Measurements from ENCODE around the gene SERAC1. TPM values are rescaled to one million over a fixed set of nuclear protein-coding genes. Genes with fewer than 3 reads are reported as not detected.

The SERAC1 gene
- total RNA-seq, 2 donors from 2014 or later, result 6.2 to 9.4 TPM

DNA sequence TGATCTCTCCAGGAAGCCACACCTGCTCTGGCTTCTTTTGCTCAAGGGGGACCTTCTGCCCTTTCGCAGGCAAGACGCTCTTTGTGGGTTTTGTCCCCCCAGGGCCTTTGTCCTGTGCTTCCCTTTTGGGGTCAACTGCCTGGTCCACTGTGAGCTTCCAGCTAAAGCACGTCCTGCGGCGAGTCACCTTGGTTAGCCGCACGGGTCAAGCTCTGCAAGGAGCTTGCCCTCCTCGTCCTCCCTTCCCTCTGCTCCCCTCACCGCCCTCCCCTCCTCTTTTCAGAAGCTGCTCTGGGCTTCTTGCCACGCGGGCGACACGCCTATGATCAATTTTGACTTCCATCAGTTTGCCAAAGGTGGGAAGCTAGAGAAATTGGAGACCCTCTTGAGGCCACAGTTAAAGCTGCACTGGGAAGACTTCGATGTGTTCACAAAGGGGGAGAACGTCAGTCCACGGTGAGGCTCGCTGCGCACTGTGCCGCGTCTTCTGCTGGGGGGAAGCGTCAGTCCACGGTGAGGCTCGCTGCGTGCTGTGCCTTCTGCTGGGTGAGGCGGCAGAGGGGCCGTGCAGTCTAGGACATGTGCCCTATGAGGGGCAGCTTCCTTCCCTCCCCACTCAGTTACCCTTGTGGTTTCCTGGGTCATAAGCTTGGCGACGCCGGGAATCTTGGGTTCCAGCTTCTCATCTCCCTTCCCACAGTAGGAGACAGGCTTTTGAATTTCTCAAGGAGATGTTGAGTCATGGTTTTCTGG lies 106.2 kb downstream of the SERAC1 start:
- no peaks in the 10 kb centered on the region for H3K27me3 ChIP-seq
- H3K4me1 ChIP-seq, result peaks cover 5% of the 10 kb centered on the region
- intact Hi-C loops (cut with DNase I), result no loop called here
- no peak overlapping the region for H3K27ac ChIP-seq
- H3K36me3 ChIP-seq, result no peaks in the 10 kb centered on the region
- no peaks in the 10 kb centered on the region for H3K9me3 ChIP-seq
- no peak for DNase-seq
- no peak overlapping the region for H3K4me3 ChIP-seq
- H3K9ac ChIP-seq (ENCODE audit: low read depth in 2 of 2, low read length in 2 of 2), result no peak overlapping the region
- TF ChIP-seq, protein P1, sequence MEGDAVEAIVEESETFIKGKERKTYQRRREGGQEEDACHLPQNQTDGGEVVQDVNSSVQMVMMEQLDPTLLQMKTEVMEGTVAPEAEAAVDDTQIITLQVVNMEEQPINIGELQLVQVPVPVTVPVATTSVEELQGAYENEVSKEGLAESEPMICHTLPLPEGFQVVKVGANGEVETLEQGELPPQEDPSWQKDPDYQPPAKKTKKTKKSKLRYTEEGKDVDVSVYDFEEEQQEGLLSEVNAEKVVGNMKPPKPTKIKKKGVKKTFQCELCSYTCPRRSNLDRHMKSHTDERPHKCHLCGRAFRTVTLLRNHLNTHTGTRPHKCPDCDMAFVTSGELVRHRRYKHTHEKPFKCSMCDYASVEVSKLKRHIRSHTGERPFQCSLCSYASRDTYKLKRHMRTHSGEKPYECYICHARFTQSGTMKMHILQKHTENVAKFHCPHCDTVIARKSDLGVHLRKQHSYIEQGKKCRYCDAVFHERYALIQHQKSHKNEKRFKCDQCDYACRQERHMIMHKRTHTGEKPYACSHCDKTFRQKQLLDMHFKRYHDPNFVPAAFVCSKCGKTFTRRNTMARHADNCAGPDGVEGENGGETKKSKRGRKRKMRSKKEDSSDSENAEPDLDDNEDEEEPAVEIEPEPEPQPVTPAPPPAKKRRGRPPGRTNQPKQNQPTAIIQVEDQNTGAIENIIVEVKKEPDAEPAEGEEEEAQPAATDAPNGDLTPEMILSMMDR (IDR thresholded peaks at IDR 0.05), result no peak

GRCh38 chr6:158061361-158061708 lies 106.7 kb downstream of the SERAC1 start:
- no peak for DNase-seq
- intact Hi-C loops (cut with DNase I), result no loop called here
- Histone ChIP-seq H3K27me3 (no peaks in the 10 kb centered on the region), H3K27ac (no peak overlapping the region), H3K4me3 (no peak overlapping the region), H3K9ac (ENCODE audit: low read depth in 2 of 2, low read length in 2 of 2) (peak overlapping the region in 1 of 2 donors; percentile 14), H3K9me3 (no peaks in the 10 kb centered on the region), H3K4me1 (peaks cover 5% of the 10 kb centered on the region), H3K36me3 (no peaks in the 10 kb centered on the region)
- TF ChIP-seq, protein P1 (IDR thresholded peaks at IDR 0.05), result no peak

- TF ChIP-seq, protein P1 (IDR thresholded peaks at IDR 0.05), result no peak
- H3K4me1 ChIP-seq, result peaks cover 5% of the 10 kb centered on the region
- intact Hi-C loops (cut with DNase I), result no loop called here
Observed at GRCh38 chr6:158060455-158061360, 107.4 kb downstream of the SERAC1 start.

More at GRCh38 chr6:158060455-158061360, 107.4 kb downstream of the SERAC1 start:
- Histone ChIP-seq H3K27me3 (no peaks in the 10 kb centered on the region), H3K9ac (ENCODE audit: low read depth in 2 of 2, low read length in 2 of 2) (peak overlapping the region in 1 of 2 donors; percentile 76), H3K4me3 (no peak overlapping the region), H3K27ac (peak overlapping the region; percentile 74), H3K36me3 (no peaks in the 10 kb centered on the region), H3K9me3 (no peaks in the 10 kb centered on the region)
- DNase-seq, result peak; percentile 82

Other genes starting within 250 kb of the SERAC1 start
- 10 to 100 TPM; 46.0 to 53.5 TPM for gene SYNJ2, start 186.4 kb downstream of the SERAC1 start, total RNA-seq
- gene GTF2H5, start 88 bp upstream of the SERAC1 start, total RNA-seq, result 10 to 100 TPM; 12.7 to 15.8 TPM
- 10 to 100 TPM; 63.1 to 68.0 TPM for gene TULP4, start 144.2 kb upstream of the SERAC1 start, total RNA-seq

Measured in colonic mucosa (tissue), 4 donors.